C4-2B (cell line): ENCODE measurements around the gene SKAP2.

ENCODE experiments used
- H3K27ac ChIP-seq: fragments of 450-650 bp; 2 replicates; pipeline ENCODE4 v1.5.1; 2017
- CTCF ChIP-seq: fragments of 450-650 bp; conservative IDR thresholded peaks from 2 replicates; pipeline ENCODE4 v1.5.1; 2017; ENCODE audit warnings: mild to moderate bottlenecking
- ZFX ChIP-seq: fragments of 450-650 bp; IDR thresholded peaks from 2 replicates; pipeline ENCODE4 v1.6.1; 2017

The SKAP2 gene

GRCh38 chr7:26789481-26790184 lies 74.8 kb downstream of the SKAP2 start:
- no peak overlapping the region for H3K27ac ChIP-seq
- TF ChIP-seq ZFX, result no peak
- TF ChIP-seq CTCF, result no peak

- TF ChIP-seq CTCF, result no peak
- TF ChIP-seq ZFX, result no peak
Observed at GRCh38 chr7:26787701-26788100, 76.7 kb downstream of the SKAP2 start.

DNA sequence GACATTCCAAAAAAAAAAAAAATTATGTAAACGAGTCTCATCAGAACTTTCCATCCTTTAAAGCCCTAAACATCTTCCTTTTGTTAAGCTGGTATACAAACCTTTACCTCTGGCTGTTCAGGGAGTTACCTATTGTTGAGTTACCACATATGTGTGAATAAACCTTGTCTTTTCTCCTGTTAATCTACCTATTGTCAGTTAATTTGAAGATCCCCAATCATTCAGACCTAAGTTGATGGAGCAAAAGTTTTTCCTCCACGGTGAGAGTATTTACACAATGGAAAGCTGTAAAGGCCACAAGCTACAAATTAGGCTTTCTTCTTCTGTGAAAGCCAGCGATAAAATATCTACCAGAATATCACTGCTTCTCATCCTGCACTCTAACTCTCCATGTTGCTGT lies 80.3 kb downstream of the SKAP2 start:
- TF ChIP-seq ZFX (no peak), CTCF (no peak)
- H3K27ac ChIP-seq, result no peak overlapping the region

More at GRCh38 chr7:26787701-26788100, 76.7 kb downstream of the SKAP2 start:
- H3K27ac ChIP-seq, result no peak overlapping the region

GRCh38 chr7:26782501-26782900 lies 81.9 kb downstream of the SKAP2 start:
- TF ChIP-seq CTCF (no peak), ZFX (no peak)
- H3K27ac ChIP-seq, result no peak overlapping the region

- H3K27ac ChIP-seq, result no peak overlapping the region
- TF ChIP-seq CTCF (no peak), ZFX (no peak)
Observed at GRCh38 chr7:26779978-26780595, 84.3 kb downstream of the SKAP2 start.

DNA sequence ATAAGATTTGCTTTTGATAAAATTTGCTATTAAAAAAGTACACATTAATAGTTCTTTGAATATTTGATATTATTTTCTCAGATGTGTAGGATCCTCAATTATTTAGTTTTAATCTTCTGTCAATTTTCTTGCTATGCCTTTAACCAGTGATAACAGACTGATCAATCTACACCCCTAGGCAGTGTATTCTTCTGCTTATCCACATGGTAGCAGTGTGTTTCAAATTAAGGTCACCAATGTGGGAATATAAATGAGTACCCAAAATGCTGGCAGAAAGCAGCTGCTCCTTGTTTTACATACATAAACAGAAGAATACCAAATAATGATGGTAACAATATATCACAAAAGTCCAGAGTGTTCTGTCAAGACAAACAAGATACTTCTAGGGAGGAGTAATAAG lies 87.0 kb downstream of the SKAP2 start:
- TF ChIP-seq ZFX (no peak), CTCF (peak; percentile 42)
- H3K27ac ChIP-seq, result no peak overlapping the region

DNA sequence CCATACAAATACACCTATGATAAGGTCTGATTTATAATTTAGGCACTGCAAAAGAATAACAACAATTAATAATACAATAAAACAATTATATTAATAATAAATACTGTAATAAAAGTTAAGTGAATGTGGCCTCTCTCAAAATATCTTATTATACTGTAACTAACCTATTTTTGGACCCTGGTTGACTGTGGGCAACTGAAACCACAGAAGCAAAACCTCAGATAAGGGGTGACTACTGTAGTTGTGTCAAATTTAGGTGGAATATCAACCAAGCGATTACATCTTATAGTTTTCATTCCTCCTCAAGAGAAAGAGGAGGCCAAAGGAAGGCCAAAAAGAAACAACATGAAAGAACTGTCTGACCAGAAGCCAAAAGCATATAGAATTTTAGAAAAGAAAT lies 103.9 kb downstream of the SKAP2 start:
- TF ChIP-seq CTCF (no peak), ZFX (no peak)
- no peak overlapping the region for H3K27ac ChIP-seq
